Dermis blood vessel endothelial cell (primary cell): ENCODE data around the gene ABCA13. TPM values are rescaled to one million over a fixed set of nuclear protein-coding genes. Genes with fewer than 3 reads are reported as not detected.

Experiments used
- DNase-seq: peaks from one replicate; pipeline ENCODE4 v3.0.0; 2010
- total RNA-seq: library from RNA; depleted of rRNA; stranded (reverse); fragments of >200 nt; gene quantifications from 2 replicates; pipeline ENCODE4 v1.2.3, GENCODE V29; 2014

The ABCA13 gene
- total RNA-seq, 1 donor from 2014 or later = under 0.01 TPM

DNA sequence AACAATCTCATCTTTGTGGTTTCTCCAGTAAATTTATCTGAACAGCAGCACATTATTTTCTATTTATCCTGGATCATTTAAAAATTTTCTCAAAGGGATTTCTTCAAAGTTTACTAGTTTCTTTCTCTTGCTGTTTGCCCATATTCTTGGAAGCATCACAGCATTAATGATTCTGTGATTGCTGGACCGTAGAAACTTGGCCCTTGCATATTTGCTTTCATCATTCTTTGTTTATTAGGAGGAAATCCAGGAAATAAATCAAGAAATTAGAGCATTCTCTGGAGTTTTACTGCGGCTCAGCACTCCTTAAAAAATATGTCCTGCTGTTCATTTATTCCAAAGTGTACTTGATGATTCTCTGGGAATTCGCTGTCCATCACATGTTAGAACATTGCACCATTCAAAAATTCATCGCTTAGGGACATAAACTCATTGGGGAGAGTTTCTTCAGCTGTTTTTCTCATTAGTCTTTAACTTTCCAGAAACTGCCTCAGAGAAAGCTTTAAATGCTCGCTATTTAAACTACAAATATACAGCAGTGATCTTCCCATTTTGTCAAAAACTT lies 489.1 kb downstream of the ABCA13 start:
- DNase-seq = no peak

DNA sequence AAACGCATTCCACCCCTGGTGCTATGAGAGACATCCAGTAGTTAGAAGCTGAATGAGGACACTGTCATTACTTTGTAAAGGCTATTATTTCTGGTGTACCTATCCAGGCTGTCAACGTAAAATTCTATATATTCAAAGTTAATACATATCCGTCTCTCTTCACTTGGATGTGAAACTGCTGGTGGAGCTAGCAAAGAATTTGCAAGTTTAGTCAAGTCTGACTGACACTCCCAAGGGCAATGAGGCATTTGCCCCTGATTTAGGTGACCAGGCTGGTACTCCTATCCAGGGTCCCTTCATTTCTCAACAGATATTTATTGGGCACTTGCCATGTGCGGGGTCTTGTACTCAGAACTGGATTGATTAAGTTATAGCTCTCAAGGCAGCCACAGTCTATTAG lies 493.0 kb downstream of the ABCA13 start:
- no peak for DNase-seq

DNA sequence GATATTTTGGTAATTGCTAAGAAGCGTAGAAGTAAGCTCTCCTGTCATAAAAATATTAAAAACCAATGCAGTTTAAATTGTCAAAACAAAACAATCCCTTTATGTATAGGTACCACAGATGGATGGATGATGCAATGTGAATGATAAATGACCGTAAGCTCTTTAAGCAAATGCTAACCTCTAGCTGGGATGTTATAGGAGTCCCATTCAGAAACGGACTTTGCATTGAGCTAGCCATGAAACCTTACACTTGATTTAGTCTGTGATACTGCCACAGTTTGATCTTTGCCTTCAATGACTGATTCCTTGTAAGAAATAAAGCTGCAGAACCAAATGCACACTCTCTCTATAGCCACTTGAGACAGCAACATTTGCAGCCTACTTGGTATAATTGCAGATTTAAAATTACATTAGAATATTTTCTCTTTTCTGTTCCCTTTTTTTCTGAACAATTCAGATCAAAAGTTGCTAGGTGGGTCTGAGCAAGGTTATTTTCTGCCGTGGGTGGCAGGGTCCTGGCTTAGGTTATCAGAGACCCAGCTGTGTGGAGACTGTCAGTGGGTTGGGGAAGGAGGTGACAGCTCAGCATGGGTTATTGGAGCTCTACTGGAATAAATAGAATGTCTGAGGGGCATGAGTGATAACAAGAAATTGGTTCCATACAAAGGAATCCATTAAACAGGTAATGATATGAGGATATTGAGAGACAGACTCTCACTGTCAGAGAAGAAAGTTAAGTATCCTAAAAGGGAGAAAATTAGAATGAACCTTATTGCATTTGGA lies 494.3 kb downstream of the ABCA13 start:
- DNase-seq = no peak

DNA sequence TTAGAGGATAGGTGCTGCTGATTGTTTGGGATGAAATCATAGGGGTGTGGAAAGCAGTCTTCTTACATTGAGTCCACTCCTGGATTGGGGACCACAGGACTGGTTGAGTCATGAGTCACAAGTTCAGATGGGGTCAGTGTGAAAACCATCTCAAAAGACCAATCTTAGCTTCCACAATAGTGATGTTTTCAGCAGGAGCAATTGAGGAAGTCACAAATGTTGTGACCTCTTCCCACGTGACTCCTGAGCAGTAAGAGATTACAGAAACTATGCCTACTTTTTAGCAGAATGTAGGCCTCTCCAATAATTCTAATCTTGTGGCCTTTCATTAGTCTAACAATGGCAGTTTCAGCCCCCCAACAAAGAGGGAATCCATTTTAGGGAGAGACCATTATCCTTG lies 496.1 kb downstream of the ABCA13 start:
- no peak for DNase-seq

DNA sequence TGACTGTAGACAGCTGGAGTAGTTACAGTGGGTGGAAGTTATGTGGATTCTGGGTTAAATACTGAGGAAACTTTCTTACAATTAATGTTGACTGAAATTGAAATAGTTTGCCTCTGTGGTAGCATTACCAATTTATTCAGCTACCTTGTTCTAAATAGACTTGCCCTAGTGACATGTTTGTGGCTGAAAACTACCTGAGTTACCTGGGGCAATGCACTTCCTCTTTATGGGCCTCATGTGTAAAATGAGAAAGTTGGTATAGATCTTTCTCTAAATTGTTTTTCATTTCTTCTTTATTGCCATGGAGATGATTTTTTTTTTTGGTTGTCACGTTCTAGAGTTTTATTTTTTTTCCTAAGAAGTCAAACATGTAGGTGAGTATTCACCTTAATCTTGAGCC lies 500.4 kb downstream of the ABCA13 start:
- no peak for DNase-seq

DNA sequence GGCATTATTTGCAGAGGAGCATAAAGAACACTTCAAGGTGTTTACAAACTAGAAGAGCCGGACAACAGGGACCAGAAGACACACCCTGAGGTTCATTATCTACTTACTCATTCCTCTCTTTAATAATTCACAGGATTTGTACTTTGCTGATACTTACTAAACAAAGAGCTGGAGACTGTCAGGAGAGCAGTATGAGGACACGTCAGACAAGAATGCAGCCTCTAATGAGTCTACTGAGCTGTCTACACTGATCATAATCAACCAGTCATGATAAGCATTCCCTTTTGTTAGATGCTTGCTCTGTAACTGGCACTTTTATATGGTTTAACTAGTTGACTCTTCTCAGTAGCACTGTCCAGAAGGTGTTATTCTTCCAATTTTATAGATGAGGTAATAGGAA lies 509.7 kb downstream of the ABCA13 start:
- DNase-seq = no peak

DNA sequence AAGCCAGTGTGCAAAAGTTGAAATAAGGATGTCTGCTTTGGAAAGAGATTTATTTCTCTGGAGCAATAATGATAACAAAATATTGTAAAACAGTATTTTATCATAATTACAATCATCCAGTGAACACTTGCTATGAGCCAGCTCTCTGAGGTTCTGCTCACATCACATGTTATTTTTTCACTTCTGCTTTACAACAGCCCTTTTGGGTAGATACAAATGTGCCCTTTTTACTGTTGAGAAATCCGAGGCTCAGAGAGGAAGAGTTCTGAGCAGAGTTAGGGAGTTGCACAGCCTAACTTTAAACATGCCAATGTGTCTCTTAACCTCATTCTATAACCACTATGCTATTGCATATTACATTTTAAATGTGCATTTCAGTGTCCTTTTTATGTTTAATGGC lies 520.5 kb downstream of the ABCA13 start:
- DNase-seq = no peak

Other genes with a start within 250 kb of the ABCA13 start
- 2.9 and 21.4 TPM in 2 replicates for gene PKD1L1, start 223.0 kb upstream of the ABCA13 start, total RNA-seq
- 16.8 and 24.5 TPM in 2 replicates for gene HUS1, start 191.8 kb upstream of the ABCA13 start, total RNA-seq
- gene SUN3, start 142.4 kb upstream of the ABCA13 start, total RNA-seq = not detected in 2 replicates
- gene C7orf57, start 135.9 kb upstream of the ABCA13 start, total RNA-seq = not detected in 2 replicates
- gene UPP1, start 82.2 kb upstream of the ABCA13 start, total RNA-seq = 13.2 and 30.3 TPM in 2 replicates